Posterior vena cava (tissue), 2 donors: Measurements from ENCODE around the gene FNDC3B. TPM values are rescaled to one million over a fixed set of nuclear protein-coding genes. Genes with fewer than 3 reads are reported as not detected.

Experiments used
- DNase-seq: peaks from one replicate; pipeline ENCODE4 v3.0.0-alpha.2; 2020; ENCODE audit warnings: low spot score
- intact Hi-C, 2 donors: fragments of 100-400 bp; cut with DNase I; formaldehyde crosslinking; loops; one replicate each; pipeline versions ENCODE4 v1.14.1 to v1.14.2; 2022 to 2023
- total RNA-seq, 2 donors: library from RNA; stranded (reverse); fragmentation: NEBNext Ultra II Directional; extraction: Animal tissue kit (Norgen Biotek cat#: 25700); gene quantifications; one replicate each; pipeline ENCODE4 v1.2.1, GENCODE V29; 2021
- donor health status: DM: yes; HTN: yes; CAD: no.
- donor health status: DM: yes; HTN: yes; CAD: no.

Gene FNDC3B
- total RNA-seq, 2 donors from 2014 or later, result 142 to 167 TPM

DNA sequence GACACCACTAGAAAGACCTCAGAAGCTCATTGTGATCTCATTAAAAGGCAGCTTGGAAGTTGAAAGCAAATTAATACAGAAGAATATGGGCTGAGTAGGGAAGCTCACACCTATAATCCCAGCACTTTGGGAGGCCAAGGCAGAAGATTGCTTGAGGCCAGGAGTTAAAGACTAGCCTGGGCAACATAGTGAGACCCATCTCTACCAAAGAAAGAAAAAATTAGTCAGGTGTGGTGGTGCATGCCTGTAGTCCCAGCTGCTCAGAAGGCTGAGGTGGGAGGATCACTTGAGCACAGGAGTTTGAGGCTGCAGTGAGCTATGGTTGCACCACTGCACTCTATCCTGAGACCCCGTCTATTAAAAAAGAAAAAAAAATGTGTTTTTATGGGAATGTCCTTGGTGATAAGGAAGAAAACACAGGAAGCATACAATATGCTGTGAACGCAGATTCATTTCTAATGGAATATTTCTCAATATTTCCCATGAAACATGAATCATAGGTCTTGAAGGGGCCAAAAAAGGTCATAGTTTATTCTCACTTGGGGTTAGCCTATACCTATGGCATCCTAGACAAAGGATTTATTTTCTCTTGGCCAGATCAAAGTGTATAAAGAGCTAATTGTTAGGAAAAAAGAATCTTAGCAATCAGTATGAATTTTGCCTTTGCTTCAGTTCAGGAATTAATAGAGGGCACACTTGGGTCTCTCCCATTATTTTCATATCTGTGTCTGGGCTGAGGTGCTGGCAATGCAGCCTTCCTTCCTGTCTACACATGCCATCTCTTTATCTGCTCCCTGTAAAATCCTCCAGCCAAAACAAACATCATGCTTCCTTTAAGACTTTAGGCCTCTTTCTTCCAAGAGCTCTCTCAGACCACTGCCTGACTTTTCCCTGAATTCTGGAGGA, 98.2 kb downstream of the FNDC3B start:
- intact Hi-C loops, result loop anchor here in 1 of 2 donors (2.0 kb wide), 1 partner anchor 305 kb away; no protein-coding TSS in a partner anchor
- DNase-seq, result no peak

DNA sequence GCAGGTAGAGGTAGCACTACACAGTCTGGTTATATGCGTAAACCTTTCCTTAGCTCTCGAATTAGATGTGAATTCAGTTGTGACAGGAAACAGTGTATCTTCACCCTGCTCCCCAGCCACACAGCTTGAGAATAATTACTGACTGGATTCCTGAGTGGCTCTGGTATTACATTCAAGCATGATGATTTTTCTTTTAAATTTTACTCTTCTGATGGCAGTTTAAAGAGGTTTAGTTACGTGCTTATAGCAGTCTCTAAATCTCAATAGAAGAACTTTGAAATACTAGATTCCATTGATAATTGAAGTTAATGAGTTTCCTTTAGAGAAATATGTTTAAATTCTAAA, 98.8 kb downstream of the FNDC3B start:
- no peak for DNase-seq
- intact Hi-C loops, result no loop called here

DNA sequence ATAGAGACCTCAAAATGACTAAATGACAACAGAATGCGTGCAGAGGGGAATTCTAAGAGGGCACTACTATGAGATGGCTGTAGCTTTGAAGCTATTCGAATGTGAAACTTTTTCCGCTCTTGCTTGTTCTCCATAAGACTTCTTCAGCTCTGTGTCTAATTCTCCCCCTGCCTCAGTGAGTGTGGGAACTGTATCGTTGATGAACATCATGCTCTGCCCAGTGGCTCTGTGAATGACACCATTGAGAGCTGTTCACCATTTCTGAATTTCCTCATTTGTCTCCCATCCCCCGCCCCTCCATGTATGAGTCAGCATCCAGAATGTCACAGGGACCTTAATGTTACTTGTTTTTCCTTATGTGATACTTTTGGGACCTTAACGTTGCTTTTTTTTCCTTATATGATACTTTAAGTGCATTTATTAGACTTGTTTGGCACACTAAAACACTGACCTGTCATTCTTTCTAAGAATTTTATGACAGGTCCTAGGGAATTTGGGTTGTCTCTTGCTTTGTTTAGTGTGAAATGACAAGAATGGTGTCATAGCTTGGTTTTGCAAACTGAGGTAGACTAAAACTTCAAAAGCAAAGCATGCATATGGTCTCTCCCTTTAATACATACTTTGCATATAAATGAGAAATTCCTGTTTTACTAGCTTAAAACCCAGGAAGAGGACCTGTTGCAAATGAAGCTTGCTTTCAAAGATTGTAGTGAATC, 99.6 kb downstream of the FNDC3B start:
- intact Hi-C loops, result no loop called here
- DNase-seq, result no peak

DNA sequence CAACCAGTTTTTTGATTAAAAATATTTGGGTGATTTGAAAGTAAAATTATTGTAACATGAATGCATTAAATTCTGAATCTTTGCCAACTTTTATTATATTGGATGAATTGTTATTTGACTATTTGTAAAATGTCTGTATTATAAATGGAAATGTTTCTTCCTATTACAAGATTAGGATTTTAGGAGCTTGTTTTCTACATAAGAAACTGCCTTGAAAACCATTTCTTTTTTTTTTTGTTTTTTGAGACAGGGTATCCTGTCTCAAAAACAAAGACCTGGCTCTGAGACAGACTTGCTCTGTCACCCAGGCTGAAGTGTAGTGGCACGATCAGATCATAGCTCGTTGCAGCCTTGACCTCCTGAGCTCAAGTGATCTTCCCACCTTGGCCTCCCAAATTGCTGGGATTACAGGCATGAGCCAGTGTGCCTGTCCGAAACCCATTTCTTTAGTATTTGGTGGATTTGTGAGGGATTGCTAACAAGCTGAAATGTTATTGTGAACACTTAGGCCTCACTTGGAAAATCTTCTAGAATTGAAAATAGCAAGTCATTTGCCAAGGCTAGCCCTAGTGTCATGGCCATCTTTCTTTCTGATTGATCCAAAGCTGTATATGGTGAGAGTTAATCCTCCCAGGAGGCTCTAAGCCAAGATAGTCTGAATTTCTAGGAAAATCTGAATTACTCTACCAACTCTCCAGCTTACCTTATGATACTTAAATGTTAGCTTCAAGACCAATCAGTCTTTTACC, 100.3 kb downstream of the FNDC3B start:
- no peak for DNase-seq

DNA sequence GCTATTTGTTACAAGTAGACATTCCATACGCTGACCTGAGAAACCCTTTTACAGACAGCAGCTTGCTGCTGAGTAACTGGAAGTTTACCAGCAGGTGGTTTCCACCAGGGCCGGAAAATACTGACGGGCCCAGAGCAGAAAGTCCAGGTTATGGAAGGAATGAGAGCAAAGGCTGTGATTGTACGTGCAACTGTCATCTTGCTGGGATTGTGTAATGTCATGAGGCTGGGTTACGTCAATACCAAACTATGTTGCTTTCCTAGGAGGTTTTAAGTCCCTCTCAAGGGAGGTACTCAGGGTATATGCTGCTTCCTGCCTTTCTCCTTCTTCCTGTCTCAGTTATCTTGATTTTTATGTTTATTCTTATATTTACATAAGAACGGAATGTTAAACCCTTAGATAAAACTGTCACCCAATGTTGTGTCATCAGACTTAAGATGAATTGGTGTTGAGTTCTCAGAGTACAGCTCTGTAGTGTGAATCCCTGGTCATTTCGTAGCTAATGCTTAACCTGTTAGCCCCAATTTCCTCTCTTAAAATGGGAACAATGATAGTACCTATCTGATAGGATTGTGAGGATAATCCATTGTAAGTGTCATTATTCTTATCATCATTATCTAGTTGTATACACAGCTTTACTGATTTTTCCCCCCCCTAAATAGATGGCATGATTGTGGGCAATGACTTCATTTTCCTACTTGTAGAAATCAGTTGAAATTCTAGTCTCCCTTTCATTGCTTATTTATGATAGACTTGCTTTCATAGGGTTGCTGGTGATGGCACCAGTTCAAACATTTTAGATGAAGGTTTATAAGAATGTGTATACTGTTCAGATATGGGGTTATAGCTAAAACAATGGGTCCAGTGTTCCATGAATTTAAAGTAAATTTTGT, 101.4 kb downstream of the FNDC3B start:
- DNase-seq, result no peak

More for the DNA sequence above, 100.3 kb downstream of the FNDC3B start:
- intact Hi-C loops, result no loop called here

DNA sequence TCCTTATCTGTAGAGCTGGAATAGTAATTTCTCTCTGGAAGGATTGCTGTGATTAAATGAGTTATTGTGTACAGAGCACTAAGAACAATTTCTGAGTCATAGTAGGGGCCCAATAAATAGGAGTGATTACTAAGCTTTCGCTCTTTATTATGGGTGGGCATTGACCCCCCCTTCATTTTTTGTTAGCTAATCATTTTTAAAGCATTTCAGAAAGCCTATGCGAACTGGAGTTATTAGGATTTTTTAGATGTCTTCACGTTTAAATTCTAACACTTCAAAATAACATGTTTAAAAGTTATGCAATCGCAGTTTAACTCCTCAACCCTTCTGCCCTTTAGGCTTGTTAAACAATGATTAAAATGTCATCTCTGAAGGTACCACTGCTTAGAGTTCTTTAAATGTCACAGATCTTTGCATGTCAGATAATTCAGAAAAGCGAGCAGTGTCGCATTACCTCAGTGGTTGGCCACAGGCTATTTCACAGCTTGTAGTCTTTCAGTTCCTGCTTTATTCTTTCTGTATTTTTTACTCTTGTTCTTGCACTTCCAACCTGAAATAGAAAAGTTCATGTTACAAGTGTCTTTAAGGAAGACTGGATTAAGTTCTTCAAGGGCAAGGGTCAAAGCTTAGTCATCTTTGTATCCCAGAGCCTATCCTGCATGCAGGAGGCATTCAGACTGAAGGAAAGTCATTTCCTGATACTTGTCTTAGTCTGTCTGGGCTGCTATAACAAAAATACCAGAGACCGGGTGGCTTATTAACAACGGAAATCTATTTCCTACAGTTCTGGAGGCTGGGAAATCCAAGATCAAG, 102.9 kb downstream of the FNDC3B start:
- no peak for DNase-seq
- intact Hi-C loops, result no loop called here

More for the DNA sequence above, 101.4 kb downstream of the FNDC3B start:
- intact Hi-C loops, result no loop called here

DNA sequence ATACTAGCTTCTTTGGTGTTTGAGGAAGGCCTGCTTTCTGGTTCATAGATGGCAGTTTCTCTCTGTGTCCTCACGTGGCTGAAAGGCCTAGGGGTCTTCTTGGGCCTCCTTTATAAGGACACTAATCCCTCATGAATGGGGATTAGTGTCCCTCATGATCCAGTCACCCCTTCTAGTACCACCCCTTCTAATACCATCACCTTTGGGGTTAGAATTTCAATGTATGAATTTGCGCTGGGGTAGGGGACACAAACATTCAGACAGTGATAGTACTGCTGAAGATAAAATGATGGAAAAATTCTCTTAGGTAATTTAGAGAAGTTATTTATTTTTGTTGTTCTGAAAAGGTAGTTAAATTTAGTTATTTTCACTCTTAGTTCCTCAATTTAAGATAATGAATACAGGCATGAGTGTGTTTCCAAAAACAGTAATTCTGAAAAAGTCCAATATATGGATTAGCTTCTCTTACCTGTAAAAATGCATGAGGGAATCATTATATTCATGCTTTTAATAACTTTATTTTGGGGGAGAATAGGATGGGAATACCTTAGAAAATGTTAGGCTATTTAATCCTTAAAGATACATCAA, 103.6 kb downstream of the FNDC3B start:
- intact Hi-C loops, result no loop called here
- DNase-seq, result no peak

DNA sequence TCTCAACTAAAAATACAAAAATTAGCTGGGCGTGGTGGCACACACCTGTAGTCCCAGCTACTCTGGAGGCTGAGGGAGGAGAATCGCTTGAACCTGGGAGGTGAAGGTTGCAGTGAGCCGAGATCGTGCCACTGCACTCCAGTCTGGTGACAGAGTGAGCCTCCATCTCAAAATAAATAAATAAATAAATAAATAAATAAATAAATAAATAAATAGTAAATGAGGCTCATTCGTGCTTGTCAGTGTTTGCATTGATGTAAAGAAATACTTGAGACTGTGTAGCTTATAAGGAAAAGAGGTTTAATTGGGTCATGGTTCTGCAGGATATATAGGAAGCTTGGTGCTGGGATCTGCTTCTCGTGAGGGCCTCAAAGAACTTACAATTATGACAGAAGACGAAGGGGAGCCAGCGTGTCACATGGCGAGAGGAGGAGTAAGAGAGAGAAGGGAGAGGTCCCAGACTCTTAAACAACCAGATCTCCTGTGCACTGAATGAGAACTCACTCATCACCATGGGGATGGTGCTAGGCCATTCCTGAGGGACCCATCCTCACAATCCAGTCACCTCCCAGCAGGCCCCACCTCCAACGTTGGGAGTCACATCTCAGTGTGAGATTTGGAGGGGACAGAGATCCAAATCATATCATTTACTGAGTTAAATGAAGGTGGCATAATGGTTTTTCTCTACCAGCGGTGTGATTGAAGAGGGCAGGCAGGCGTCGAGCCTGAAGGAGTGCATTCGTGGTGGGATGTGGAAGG, 104.5 kb downstream of the FNDC3B start:
- intact Hi-C loops, result no loop called here
- DNase-seq, result no peak

DNA sequence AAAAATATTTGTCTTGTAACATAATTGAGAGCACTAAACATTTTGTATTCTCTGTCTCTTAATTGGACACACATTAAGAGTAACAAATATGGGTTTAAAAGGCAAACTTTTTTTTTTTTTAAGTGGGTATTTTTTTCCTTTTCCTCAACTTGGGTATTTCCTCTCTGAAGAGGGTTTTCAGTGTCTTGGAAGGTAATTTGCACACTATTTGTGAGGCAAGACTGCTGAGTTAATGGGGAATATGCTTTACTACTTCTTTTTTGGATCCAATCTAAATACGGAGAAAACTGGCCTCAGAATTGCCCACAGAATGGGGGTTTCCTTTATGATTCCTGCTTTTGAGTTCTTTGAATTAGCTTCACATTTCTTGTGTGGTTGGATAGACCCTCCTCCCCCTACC, 105.2 kb downstream of the FNDC3B start:
- no peak for DNase-seq
- intact Hi-C loops, result no loop called here

DNA sequence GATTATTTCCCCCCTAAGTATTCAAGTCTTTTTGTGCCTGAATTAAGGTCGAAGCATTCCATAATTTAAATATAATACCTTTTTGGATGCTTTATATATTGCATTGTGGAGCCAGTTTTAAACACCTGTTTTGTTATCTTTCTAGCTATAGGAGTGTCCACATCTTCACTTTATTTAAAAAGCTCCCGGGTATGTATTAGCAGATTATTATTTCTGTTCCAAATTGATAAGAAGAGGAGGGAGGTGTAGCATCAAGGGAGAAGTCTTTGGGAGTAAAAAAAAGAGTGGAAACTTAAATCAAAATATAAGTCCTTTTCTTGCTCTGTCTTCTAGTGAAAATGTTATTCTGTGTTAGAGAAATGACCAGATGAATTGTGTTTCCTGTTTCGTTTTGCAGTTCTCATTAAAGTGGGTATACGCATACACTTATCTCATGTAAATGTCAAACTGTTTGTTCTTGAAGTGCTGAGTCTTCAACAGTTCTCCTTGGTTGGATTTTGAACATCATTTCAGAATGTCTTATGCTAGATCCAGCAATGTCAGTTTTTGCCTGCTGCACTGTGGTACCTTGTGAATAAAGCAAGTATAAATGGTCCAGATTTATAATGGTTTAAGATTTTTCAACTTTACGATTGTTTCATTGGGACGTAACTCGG, 105.8 kb downstream of the FNDC3B start:
- DNase-seq, result no peak
- intact Hi-C loops, result no loop called here

DNA sequence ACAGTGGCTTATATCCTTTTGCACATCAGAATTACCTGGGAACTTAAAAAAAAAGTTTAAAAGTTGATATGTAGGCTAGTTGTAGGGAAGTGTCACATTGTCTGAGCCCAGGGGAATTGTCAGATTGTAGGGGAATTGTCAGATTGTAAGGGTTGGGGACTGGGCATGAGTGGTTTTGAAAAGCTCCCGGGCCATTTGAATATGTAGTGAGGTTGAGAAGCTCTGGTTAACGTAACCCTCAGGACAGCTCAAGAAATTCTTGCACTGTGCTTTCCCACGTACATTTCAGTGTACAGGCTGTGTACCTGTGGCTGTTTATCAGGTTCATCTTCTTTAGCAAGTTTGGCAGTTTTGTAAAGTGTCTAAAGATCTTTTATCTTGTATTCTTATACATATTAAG, 107.0 kb downstream of the FNDC3B start:
- DNase-seq, result no peak
- intact Hi-C loops, result no loop called here

DNA sequence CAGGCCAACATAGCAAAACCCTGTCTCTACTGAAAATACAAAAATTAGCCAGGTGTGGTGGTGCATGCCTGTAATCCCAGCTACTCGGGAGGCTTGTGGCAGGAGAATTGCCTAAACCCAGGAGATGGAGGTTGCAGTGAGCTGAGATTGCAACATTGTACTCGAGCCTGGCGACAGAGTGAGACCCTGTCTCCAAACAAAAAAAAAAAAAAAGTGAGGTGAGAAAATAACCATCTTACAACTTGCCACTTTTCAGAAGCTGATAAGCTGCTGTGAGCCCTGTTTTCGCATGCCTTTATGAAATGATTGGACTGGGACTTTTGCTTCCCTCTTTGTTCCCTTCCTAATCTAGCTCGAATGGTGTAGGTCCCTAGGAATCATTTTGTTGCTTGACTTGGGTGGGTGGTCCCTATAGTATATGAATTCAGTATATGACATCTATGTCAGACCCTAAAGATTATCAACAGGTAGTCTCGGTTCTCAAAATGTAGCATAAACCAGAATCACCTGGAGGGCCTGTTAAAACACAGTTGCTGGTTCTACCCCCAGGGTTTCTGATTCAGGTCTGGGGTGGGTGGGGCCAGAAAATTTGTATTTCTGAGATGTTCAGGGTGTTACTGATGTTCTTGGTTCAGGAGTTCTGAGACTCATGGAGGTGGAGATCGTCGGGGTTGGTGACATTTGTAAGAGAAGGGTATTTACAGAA, 107.9 kb downstream of the FNDC3B start:
- no peak for DNase-seq
- intact Hi-C loops, result no loop called here

DNA sequence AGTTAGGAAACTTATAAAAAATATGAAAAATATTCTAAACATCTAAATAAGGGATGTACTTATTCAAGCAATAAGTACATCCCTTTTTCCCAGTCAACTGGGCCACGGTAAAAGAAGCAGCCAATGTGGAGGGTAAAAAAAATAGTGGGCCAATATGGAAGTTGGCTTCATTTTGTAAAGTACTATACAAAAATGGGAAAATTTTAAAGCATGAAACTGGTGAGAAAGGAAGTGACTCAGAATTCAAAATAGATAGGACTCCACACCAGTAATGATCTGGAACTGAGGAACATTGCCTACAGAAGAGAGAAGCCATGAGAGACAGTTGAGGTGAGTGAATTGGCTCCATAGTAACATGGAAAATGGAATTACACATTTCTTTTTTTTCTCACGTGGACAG, 108.9 kb downstream of the FNDC3B start:
- DNase-seq, result no peak
- intact Hi-C loops, result no loop called here

DNA sequence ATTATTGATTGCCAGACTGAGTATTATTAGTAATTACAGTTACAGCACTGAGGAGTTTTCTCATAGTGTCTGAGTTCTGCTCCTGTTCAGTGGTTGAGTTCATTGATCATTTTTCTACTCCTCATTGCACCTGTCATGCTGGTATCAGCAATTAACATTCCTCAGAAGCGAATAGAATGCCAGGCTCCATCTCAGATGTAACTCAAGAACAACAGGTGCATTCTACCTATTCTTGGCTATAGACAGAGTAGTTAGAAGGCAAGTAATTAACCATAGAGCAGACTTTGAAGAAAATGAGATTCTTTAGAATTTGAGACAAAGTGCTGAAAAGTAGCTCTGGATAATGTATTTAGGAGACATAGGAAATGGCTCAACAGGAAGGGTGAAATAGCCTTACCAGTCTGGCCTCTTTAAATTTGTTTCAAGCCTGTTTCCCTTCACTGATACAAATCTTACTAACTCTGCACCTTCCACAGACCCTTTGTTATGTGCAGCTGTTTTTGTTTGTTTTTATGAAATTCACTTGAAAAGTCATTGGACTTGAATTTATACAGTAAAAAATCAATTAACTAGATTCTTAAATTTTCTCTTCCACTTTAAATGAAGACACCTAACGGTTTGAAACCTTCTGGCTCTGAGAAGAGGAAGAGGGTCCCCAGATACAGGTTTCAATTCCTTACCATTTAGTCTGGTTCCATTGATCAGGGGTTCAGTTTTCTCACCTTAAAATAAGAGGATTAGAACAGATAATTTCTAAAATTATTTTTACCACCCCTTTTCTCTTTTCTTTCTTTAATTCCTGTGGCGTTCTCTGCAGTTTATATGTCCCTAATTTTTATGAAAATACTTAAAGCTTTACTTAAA, 109.6 kb downstream of the FNDC3B start:
- DNase-seq, result no peak
- intact Hi-C loops, result no loop called here

DNA sequence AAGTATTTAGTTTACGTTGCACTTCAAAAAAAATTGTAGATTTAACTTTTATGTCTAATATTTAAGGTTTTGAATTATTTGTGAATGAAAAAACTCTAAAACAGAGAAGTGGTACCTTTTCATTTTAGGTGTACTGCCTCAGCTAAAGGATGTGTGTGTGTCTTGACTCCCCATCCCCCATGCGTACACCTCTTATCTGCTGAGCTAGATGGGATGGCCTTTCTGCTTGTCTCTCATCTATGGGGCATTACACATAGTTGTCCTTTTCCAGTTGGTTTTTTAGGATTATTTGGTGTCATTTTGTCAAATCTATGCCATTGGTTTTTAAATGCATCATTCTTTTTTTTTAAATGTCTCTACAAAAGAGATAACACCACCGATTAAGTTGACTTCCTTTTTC, 110.9 kb downstream of the FNDC3B start:
- no peak for DNase-seq
- intact Hi-C loops, result no loop called here
